Omental fat pad (tissue), 4 donors: ENCODE measurements around the gene CYFIP1. TPM values are rescaled to one million over a fixed set of nuclear protein-coding genes. Genes with fewer than 3 reads are reported as not detected.

ENCODE experiments used
- ATAC-seq: fragments of 150-250 bp; one replicate; pipeline ENCODE4 v1.9.1; 2016; ENCODE audit warnings: mild to moderate bottlenecking, moderate library complexity; ENCODE audit not compliant: low FRiP score
- DNase-seq: peaks from one replicate; pipeline ENCODE4 v3.0.0-alpha.2; 2019; ENCODE audit warnings: low spot score
- total RNA-seq, 4 donors: library from RNA; depleted of rRNA; stranded (reverse); fragments of >200 nt; gene quantifications; one replicate each; pipeline ENCODE4 v1.1.0, GENCODE V29; 2016
- TF ChIP-seq, protein P1 (sequence below), 3 donors: fragments of 450-650 bp; IDR thresholded peaks; one replicate each; pipeline ENCODE4 v1.5.1; 2016 to 2017; ENCODE audit warnings: antibody characterized with exemption in 3 of 3, mild to moderate bottlenecking in 3 of 3, moderate library complexity in 2 of 3

CYFIP1 gene
- total RNA-seq, 4 donors from 2014 or later, result 86.4 to 129 (median 97.5) TPM

DNA sequence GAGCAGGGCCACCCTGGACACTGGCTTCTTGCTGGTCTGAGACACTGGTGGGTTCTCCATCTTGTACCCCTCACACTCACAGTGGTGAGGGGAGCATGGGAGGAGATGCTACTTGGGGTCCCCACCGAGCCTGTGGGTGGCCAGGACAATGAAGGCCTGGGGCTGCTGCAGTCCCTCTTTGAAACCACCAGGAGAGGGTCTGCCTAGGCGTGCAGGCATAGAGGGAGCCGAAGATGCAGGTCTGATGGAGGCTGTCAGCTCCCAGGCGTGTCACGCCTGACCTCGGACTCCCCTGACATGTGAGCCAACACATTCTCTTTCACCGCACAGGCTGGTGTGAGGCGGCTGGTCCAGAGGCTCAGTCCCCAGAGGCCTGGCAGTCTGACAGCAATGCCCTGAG is 102.6 kb downstream of the CYFIP1 start:
- DNase-seq (no peak), ATAC-seq (no peak)
- TF ChIP-seq, protein P1, sequence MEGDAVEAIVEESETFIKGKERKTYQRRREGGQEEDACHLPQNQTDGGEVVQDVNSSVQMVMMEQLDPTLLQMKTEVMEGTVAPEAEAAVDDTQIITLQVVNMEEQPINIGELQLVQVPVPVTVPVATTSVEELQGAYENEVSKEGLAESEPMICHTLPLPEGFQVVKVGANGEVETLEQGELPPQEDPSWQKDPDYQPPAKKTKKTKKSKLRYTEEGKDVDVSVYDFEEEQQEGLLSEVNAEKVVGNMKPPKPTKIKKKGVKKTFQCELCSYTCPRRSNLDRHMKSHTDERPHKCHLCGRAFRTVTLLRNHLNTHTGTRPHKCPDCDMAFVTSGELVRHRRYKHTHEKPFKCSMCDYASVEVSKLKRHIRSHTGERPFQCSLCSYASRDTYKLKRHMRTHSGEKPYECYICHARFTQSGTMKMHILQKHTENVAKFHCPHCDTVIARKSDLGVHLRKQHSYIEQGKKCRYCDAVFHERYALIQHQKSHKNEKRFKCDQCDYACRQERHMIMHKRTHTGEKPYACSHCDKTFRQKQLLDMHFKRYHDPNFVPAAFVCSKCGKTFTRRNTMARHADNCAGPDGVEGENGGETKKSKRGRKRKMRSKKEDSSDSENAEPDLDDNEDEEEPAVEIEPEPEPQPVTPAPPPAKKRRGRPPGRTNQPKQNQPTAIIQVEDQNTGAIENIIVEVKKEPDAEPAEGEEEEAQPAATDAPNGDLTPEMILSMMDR (IDR thresholded peaks at IDR 0.05), result no peak

DNA sequence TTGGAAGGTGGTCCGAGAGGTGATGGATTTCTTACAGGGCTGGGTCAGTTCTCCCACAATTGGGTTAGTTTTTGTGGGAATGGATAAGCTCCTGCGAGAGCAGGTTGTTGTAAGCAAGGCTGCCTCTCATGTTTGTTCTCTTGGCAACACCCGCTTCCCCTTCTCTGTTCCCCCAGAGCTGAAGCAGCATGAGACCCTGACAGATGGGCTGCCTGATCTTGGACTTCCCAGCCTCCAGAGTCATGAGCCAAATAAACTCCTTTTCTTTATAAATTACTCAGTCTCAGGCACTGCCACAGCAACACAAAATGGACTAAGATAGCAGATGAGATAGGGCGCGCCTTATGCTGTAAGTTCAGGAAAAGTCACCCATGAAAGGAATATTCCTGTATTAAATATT is 103.1 kb downstream of the CYFIP1 start:
- no peak for DNase-seq
- ATAC-seq, result no peak
- TF ChIP-seq, protein P1 (IDR thresholded peaks at IDR 0.05), result no peak

DNA sequence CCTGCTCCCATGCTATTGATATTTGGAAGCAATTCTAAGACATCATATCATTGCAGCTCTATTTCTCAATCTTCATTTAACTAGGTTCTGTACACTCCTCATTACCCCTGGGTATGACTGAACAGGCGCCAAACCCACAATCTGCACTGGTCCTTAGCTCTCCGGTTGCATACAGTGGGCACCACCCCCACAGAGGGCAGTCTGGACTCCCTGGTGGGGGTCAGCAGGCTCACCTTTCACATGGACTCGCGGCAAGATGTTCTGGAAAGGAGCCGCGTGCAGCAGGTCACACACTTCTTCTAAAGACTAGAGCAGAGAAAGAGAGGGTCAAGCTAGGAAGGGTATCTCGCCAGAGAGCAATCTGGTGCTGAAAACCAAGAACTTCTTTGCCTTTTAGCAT is 105.2 kb downstream of the CYFIP1 start:
- DNase-seq (no peak), ATAC-seq (no peak)
- TF ChIP-seq, protein P1 (IDR thresholded peaks at IDR 0.05), result no peak

DNA sequence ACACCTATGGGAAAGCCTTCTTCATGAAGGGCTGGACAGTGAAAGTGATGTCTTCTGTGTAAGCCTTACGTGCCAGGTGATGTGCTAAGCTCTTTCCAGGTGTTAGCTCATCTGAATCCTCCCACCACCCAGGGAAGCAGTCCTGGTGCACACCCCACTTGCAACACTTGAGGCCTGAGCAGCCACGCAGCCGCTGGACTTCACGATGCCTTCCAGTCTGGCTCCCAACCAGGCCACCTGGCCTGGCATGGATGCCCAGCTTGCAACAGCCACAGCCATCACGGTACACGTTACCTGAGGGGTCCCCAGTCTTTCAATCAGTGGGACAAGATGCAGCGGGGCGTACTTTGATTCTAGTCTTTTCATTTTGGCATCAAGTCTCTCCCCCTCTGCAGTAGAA is 105.9 kb downstream of the CYFIP1 start:
- ATAC-seq (no peak), DNase-seq (no peak)
- TF ChIP-seq, protein P1 (IDR thresholded peaks at IDR 0.05), result no peak

DNA sequence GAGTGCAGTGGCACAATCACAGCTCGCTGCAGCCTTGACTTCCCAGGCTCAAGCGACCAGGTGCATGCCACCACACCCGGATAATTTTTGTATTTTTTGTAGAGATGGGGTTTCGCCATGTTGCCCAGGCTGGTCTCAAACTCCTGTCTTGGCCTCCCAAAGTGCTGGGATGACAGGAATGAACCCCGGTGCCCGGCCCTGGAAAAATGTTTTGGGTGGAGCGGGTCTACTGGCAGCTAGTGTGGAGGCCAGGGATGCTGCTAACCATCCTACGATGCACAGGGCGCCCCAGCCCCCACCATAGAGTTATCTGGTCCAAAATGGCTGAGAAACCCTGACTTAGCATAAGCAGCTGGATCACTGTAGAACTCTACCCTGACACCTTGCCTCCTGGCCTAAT is 106.3 kb downstream of the CYFIP1 start:
- no peak for ATAC-seq
- DNase-seq, result no peak
- TF ChIP-seq, protein P1 (IDR thresholded peaks at IDR 0.05), result no peak

DNA sequence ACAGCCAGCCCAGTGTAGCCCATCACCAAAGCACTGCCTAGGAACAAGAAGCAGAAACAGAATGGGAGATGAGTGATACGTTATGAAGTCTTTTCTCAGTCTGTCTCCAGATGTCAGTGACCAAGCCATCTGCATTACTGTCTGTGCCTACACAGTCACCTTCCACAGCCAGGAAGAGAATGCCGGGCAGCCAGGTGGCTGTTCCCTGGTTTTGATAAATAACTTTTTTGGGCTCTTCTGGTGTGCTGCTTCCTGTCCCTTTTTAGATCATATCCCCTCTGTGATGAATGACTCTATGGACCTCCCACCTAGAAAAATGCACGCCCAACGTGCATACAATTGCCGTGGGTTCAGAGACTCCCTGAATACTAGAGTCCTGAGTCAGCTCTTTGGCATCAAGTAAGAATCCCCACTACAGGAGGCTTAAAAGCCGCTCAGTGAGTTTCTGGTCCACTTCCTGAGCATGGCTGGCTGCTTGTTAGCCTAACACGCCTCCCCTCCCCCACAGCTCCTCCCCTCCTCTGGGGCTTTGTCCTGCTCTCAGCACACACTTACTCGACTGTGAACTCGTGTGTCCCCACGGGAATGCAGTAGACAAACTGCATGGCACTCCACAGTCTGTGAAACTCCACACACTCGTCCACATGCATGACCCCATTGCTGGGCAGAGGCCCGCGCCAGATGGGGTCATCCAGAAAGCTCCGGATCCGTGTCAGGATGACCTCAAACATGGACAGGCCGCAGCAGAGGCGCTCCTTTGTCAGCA is 107.0 kb downstream of the CYFIP1 start:
- TF ChIP-seq, protein P1 (IDR thresholded peaks at IDR 0.05), result no peak
- ATAC-seq (no peak), DNase-seq (no peak)

DNA sequence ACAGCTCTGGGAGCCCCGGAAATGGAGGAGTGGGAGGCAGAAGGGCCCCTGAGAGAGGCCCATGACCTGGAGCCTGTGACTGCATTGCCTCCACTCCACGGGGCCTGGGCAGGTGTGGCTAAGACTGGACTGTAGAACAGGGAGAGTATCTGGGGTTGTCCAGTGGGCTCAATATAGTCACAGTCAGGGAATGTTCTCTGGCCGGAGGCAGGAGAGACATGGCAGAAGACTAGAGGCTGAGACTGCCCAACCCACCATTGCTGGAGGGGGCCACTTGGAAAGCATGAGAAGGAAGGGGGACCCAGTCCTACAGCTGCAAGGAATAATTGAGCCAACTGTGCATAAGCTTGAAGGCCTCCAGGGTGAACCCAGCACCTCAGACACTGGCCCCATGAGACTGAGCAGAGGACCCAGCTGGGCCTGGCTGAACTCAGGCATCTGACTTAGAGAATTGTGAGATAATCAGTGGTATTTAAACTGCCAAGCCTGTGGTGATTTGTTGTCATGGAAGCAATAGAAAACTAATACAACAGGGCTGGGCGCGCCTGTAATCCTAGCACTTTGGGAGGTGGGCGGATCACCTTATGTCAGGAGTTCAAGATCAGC is 108.6 kb downstream of the CYFIP1 start:
- TF ChIP-seq, protein P1 (IDR thresholded peaks at IDR 0.05), result no peak
- DNase-seq (no peak), ATAC-seq (no peak)
